Measurements from ENCODE around the gene LRRC34. TPM values are rescaled to one million over a fixed set of nuclear protein-coding genes. Genes with fewer than 3 reads are reported as not detected.

LRRC34 gene
- total and polyA plus RNA-seq, 9 of the 15 experiments (the other 6 are each of a cell fraction or from before 2014, with no cell fraction given), result 0.17 to 0.30 TPM; not detected in 7

DNA sequence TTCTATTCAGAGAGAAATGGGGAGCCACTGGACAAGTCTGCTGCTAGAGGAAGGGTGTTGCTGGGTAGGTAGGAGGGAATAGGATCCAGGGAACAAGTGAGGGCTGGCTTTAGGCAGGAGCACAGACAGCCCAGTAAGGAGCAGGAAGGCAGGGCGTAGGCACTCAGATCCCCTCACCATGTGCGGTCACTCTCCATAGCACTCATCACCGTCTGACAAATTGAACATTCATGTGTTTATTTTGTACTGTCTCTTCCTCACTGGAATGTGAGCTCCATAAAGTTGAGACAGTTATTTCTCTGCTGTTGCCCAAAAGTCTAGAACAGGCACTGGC lies 24.2 kb upstream of the LRRC34 start:
- intact Hi-C loops (cut with micrococcal nuclease) (no loop called here), in situ Hi-C loops (cut with MboI) (no loop called here)
- 52% methylated on average over 3 of the region's 3 CpGs for WGBS (ENCODE audit: insufficient coverage, low coverage, missing lambda C conversion rate)
- Histone ChIP-seq H3K9me1 (ENCODE audit: control insufficient read depth, insufficient read depth, low read length) (no peaks in the 10 kb centered on the region), H3K4me3 (no peak overlapping the region), H3K27ac (ENCODE audit: extremely low read depth, low read depth, low read length) (no peak overlapping the region), H4K20me1 (replicated peaks; ENCODE audit: control insufficient read depth, insufficient read depth, low read length) (no peaks in the 10 kb centered on the region), H2AFZ (ENCODE audit: low read depth, low read length) (peak overlapping the region; percentile 22; the same call in 1 of the 2 replicates), H3K27me3 (ENCODE audit: control insufficient read depth in 2 of 2, insufficient read depth in 2 of 2, low read length in 2 of 2) (peaks cover 0 to 6% of the 10 kb centered on the region in 2 experiments; a peak in 3 of 5 replicates), H3K9ac (ENCODE audit: insufficient read depth in 1 of 2, low read depth in 2 of 2, low read length in 2 of 2) (no peak overlapping the region; a peak in 1 of 4 replicates), H3K36me3 (ENCODE audit: control insufficient read depth, insufficient read depth, low read length) (no peaks in the 10 kb centered on the region), H3K79me2 (ENCODE audit: control insufficient read depth, insufficient read depth, low read length) (no peaks in the 10 kb centered on the region), H3K4me1 (replicated peaks in 1 of 2; ENCODE audit: control insufficient read depth in 2 of 2, insufficient read depth in 2 of 2, low read length in 2 of 2) (no peaks in the 10 kb centered on the region), H3K4me2 (ENCODE audit: insufficient read depth, low read length) (no peak overlapping the region), H3K9me3 (replicated peaks; ENCODE audit: control insufficient read depth, insufficient read depth, low read depth, low read length) (no peaks in the 10 kb centered on the region)
- CTCF ChIA-PET (ENCODE audit: low intra/inter-chr PET ratio), result no interaction called here
- no peak for FAIRE-seq
- POLR2A ChIA-PET, result no interaction called here
- peak; percentile 41; the same call in 2 of the 3 replicates for ATAC-seq
- TF ChIP-seq MCM7 (IDR thresholded peaks at IDR 0.05), result no peak
- TF ChIP-seq RFX5 (IDR thresholded peaks at IDR 0.05; ENCODE audit: low read depth, low read length), result no peak
- TF ChIP-seq NUFIP1 (IDR thresholded peaks at IDR 0.05; ENCODE audit: partially characterized antibody), result no peak
- no peak for TF ChIP-seq FOXM1 (IDR thresholded peaks at IDR 0.05; ENCODE audit: low read depth)
- no peak for TF ChIP-seq FOXM1 (CRISPR knock-in tag; IDR thresholded peaks at IDR 0.05; ENCODE audit: low read depth)
- TF ChIP-seq JUN (IDR thresholded peaks at IDR 0.05; ENCODE audit: borderline replicate concordance, low read depth, low read length), result no peak
- no peak for TF ChIP-seq JUN (CRISPR knock-in tag; IDR thresholded peaks at IDR 0.05; ENCODE audit: borderline replicate concordance)
- no TSS peak for BruUV-seq (replicated peaks)
- no peak for DNase-seq (ENCODE audit: extremely low read depth in 1 of 4, low spot score in 3 of 4)
